ENCODE measurements around the gene SRSF1. TPM values are rescaled to one million over a fixed set of nuclear protein-coding genes. Genes with fewer than 3 reads are reported as not detected.
"Not testable (repeated sequence)": the region's sequence is repeated elsewhere in the genome, so short reads cannot be mapped to it uniquely, and the experiment has no call there.

The SRSF1 gene
- polyA plus RNA-seq, 3 donors: 51.2 to 72.1 (median 61.6) TPM

DNA sequence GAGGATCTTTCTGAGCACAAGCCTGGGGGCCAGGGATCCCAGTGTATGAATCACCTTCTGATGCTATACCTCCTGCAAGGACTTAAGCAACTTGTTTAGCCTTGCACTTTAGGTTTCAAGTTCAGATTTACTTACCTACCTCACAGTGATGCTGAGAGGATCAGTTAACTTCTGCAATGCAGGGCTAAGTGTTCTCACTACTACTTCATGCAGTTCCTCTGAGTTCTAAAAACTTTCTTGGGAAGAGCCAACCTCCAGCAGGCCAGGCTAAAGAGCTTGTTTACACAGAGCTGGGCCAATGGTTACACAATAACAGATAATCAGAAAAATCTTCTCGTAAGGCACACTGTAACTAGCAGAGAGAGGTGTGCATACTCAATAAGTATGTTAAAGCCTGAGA is 32.0 kb downstream of the SRSF1 start:
- H3K4me1 Mint-ChIP-seq: no peaks in the 10 kb centered on the region
- H3K9me3 Mint-ChIP-seq: peaks cover 0 to 1% (median 0%) of the 10 kb centered on the region in 7 donors

DNA sequence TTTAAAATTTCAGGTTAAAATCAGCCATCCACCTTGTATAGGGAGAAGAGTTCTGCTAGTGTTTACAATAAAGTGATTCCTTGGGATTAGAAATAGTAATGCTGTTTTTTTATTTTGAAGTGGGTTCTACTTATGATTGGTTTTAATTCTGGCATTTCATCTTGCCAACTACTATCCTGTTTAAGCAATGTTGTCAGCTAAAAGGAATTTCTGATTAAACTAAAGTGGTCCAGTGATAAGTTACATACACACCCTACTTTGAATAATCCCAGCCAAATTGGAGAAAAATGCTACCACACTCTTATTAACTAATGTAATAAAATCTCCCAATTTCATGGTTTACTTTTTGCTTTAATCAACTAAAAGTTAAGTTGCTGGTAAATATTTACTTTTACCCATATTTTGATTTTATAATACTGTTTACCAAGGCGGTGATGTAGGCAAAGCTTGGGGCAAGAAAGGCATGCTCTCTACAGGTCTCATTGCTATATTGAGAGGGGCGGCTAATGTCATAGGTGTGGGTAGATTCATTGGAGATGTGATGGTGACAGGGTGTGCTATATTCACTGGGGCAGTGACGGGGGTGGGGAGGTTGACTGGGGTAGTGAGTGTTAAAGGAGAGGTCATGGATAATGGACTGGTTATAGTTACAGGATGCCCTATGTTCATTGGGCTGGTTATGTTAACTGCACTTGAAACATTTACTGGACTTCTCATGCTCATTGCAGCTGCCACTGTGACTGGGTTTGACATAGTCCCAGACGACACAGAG is 32.8 kb downstream of the SRSF1 start:
- DNase-seq; H3K4me1 Mint-ChIP-seq; H3K27me3 ChIP-seq (ENCODE audit: control insufficient read depth in 2 of 2, insufficient read depth in 2 of 2, low read length in 2 of 2); H3K9ac ChIP-seq (ENCODE audit: insufficient read depth, low read length, poor library complexity, severe bottlenecking); H3K4me3 ChIP-seq (replicated peaks in 1 of 3; ENCODE audit: low read depth in 2 of 3, low read length in 3 of 3); intact Hi-C loops (cut with micrococcal nuclease); H3K4me1 ChIP-seq (ENCODE audit: control insufficient read depth in 1 of 2, insufficient read depth in 2 of 2, low read length in 2 of 2); H3K4me3 Mint-ChIP-seq; H3K9me3 Mint-ChIP-seq; H3K9me3 ChIP-seq (replicated peaks in 1 of 2; ENCODE audit: control insufficient read depth in 1 of 2, insufficient read depth in 1 of 2, low read length in 2 of 2); H2AFZ ChIP-seq (ENCODE audit: insufficient read depth, low read depth, low read length, poor library complexity, severe bottlenecking); H3K27ac ChIP-seq (ENCODE audit: low read depth in 1 of 2, low read length in 2 of 2); H3K27me3 Mint-ChIP-seq (ENCODE audit: low read depth in 3 of 3); H3K4me2 ChIP-seq (replicated peaks; ENCODE audit: extremely low read depth, low read length, poor library complexity, severe bottlenecking): not testable (repeated sequence)
- Histone ChIP-seq H3K79me2 (ENCODE audit: insufficient read depth, low read length) (peaks cover 18% of the 10 kb centered on the region), H3K36me3 (replicated peaks in 1 of 2; ENCODE audit: control insufficient read depth in 1 of 2, insufficient read depth in 2 of 2, low read length in 2 of 2) (peaks cover 68 to 79% of the 10 kb centered on the region in 2 donors), H4K20me1 (ENCODE audit: insufficient read depth, low read length) (peaks cover 60% of the 10 kb centered on the region)
- Mint-ChIP-seq H3K27ac (peak overlapping the region in 1 of 7 donors; percentile 57), H3K36me3 (peaks cover 65 to 69% of the 10 kb centered on the region in 2 donors)
- 100% methylated on average over 3 of the region's 4 CpGs for WGBS (ENCODE audit: insufficient coverage)

More for the DNA sequence above, 32.0 kb downstream of the SRSF1 start:
- Histone ChIP-seq H3K9me3 (replicated peaks in 1 of 2; ENCODE audit: control insufficient read depth in 1 of 2, insufficient read depth in 1 of 2, low read length in 2 of 2) (no peaks in the 10 kb centered on the region), H3K27ac (ENCODE audit: low read depth in 1 of 2, low read length in 2 of 2) (no peak overlapping the region), H3K4me2 (replicated peaks; ENCODE audit: extremely low read depth, low read length, poor library complexity, severe bottlenecking) (no peak overlapping the region), H3K9ac (ENCODE audit: insufficient read depth, low read length, poor library complexity, severe bottlenecking) (no peak overlapping the region), H3K4me3 (replicated peaks in 1 of 3; ENCODE audit: low read depth in 2 of 3, low read length in 3 of 3) (no peak overlapping the region), H3K36me3 (replicated peaks in 1 of 2; ENCODE audit: control insufficient read depth in 1 of 2, insufficient read depth in 2 of 2, low read length in 2 of 2) (peaks cover 75 to 87% of the 10 kb centered on the region in 2 donors), H3K4me1 (ENCODE audit: control insufficient read depth in 1 of 2, insufficient read depth in 2 of 2, low read length in 2 of 2) (no peaks in the 10 kb centered on the region), H3K27me3 (ENCODE audit: control insufficient read depth in 2 of 2, insufficient read depth in 2 of 2, low read length in 2 of 2) (no peaks in the 10 kb centered on the region), H2AFZ (ENCODE audit: insufficient read depth, low read depth, low read length, poor library complexity, severe bottlenecking) (no peak overlapping the region), H4K20me1 (ENCODE audit: insufficient read depth, low read length) (peaks cover 68% of the 10 kb centered on the region), H3K79me2 (ENCODE audit: insufficient read depth, low read length) (peaks cover 26% of the 10 kb centered on the region)
- no peak overlapping the region for H3K4me3 Mint-ChIP-seq
- WGBS (ENCODE audit: insufficient coverage): 80% methylated on average over 1 of the region's 1 CpG
- no peak overlapping the region for H3K27ac Mint-ChIP-seq
- DNase-seq: no peak
- intact Hi-C loops (cut with micrococcal nuclease): no loop called here
- no peak for TF ChIP-seq CTCF (IDR thresholded peaks at IDR 0.05)
- no peaks in the 10 kb centered on the region for H3K27me3 Mint-ChIP-seq (ENCODE audit: low read depth in 3 of 3)
- H3K36me3 Mint-ChIP-seq: peaks cover 72 to 77% of the 10 kb centered on the region in 2 donors
